A673 (cell line): Measurements from ENCODE around the gene PXDC1. TPM values are rescaled to one million over a fixed set of nuclear protein-coding genes. Genes with fewer than 3 reads are reported as not detected.
A peak's percentile ranks its signal among the peaks of the same experiment; 100 is the strongest.

Experiments
- BruUV-seq: library from RNA; stranded (reverse); fragments of 400-500 nt; replicated peaks from 2 replicates; lab custom pipeline; 2021; lab: Mats Ljungman, UMichigan
- CTCF ChIA-PET: fragments of 300-600 bp; sonication (Branson Sonifier 250); formaldehyde crosslinking; loops from one replicate; lab custom pipeline; 2022; ENCODE audit warnings: antibody characterized with exemption; lab: Charles Lee
- POLR2A ChIA-PET: fragments of 300-600 bp; sonication (Branson Sonifier 250); formaldehyde crosslinking; loops from one replicate; lab custom pipeline; 2022; ENCODE audit warnings: antibody characterized with exemption; ENCODE audit not compliant: low non-redundant PET; lab: Charles Lee
- DNase-seq: peaks from one replicate; pipeline ENCODE4 v3.0.0-alpha.2; 2015; ENCODE audit warnings: low spot score
- H3K27ac ChIP-seq: fragments of 200-600 bp; sonication (generic); 2 replicates; pipeline ENCODE4 v1.5.1; 2016; ENCODE audit warnings: mixed run types, low read depth, mild to moderate bottlenecking, mixed read lengths, antibody characterized with exemption, low read length; ENCODE audit not compliant: poor library complexity, severe bottlenecking
- H3K27me3 ChIP-seq: fragments of 200-600 bp; sonication (generic); replicated peaks from 2 replicates; pipeline ENCODE4 v1.6.1; 2017; ENCODE audit warnings: mixed run types, low read depth, mild to moderate bottlenecking, mixed read lengths, antibody characterized with exemption, low read length; ENCODE audit not compliant: insufficient read depth, poor library complexity
- H3K36me3 ChIP-seq: fragments of 200-600 bp; sonication (generic); 2 replicates; pipeline ENCODE4 v1.6.1; 2016; ENCODE audit warnings: mixed run types, mild to moderate bottlenecking, mixed read lengths, antibody characterized with exemption, low read length; ENCODE audit not compliant: insufficient read depth, poor library complexity, severe bottlenecking
- H3K4me1 ChIP-seq: fragments of 200-600 bp; sonication (generic); 2 replicates; pipeline ENCODE4 v1.6.1; 2017; ENCODE audit warnings: mixed run types, mild to moderate bottlenecking, mixed read lengths, antibody characterized with exemption, low read length; ENCODE audit not compliant: insufficient read depth, poor library complexity, severe bottlenecking
- H3K4me3 ChIP-seq: fragments of 200-600 bp; sonication (generic); 2 replicates; pipeline ENCODE4 v1.5.1; 2016; ENCODE audit warnings: low read depth, mixed run types, mild to moderate bottlenecking, mixed read lengths, low read length; ENCODE audit not compliant: poor library complexity, severe bottlenecking
- H3K9me3 ChIP-seq: fragments of 200-600 bp; sonication (generic); 2 replicates; pipeline ENCODE4 v1.6.1; 2016; ENCODE audit warnings: mixed run types, low read depth, mild to moderate bottlenecking, mixed read lengths, antibody characterized with exemption, low read length; ENCODE audit not compliant: poor library complexity, severe bottlenecking
- EZH2 ChIP-seq: fragments of 200-600 bp; sonication (generic); IDR thresholded peaks from 2 replicates; pipeline ENCODE4 v1.6.1; 2017; ENCODE audit warnings: borderline replicate concordance, low read depth, mild to moderate bottlenecking, mixed read lengths, antibody characterized with exemption, low read length; ENCODE audit not compliant: poor library complexity, severe bottlenecking
- intact Hi-C: fragments of 100-400 bp; cut with micrococcal nuclease; formaldehyde crosslinking; loops from one replicate; pipeline ENCODE4 v1.10.0; 2022; ENCODE audit not compliant: unreplicated experiment
- total RNA-seq: library from RNA; stranded (reverse); gene quantifications from 2 replicates; pipeline ENCODE4 v1.2.3, GENCODE V29; 2021
- TF ChIP-seq, protein P1 (sequence below): fragments of 300-800, 200-600 bp; sonication (generic); conservative IDR thresholded peaks from 2 replicates; pipeline ENCODE4 v1.5.1; 2017; ENCODE audit warnings: low read depth, mild to moderate bottlenecking, antibody characterized with exemption, low read length, moderate library complexity, mixed read lengths

Gene PXDC1
- total RNA-seq, 1 experiment from 2014 or later, result 5.2 TPM

DNA sequence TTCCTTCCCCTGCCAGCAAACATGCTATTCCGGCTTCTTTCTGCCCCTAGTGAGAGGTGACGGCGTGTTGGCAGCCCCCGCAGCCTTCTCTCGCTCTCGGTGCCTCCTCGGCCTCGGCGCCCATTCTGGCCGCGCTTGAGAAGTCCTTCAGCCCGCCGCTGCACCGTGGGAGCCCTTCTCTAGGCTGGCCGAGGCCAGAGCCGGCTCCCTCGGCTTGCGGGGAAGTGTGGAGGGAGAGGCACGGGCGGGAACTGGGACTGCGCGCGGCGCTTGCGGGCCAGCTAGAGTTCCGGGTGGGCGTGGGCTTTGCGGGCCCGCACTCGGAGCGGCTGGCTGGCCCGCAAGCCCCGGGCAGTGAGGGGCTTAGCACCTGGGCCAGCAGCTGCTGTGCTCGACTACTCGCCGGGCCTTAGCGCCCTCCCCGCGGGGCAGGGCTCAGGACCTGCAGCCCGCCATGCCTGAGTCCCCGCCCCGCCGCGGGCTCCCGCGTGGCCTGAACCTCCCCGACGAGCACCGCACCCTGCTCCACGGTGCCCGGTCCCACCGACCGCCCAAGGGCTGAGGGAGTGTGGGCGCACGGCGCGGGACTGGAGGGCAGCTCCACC lies 20.0 kb upstream of the PXDC1 start:
- Histone ChIP-seq H3K9me3 (no peaks in the 10 kb centered on the region), H3K27ac (peak overlapping the region; percentile 1), H3K4me1 (peaks cover 26% of the 10 kb centered on the region), H3K27me3 (no peaks in the 10 kb centered on the region), H3K36me3 (no peaks in the 10 kb centered on the region), H3K4me3 (no peak overlapping the region)
- no peak for DNase-seq
- CTCF ChIA-PET, result no interaction called here
- no TSS peak for BruUV-seq
- intact Hi-C loops, result no loop called here
- POLR2A ChIA-PET, result no interaction called here
- TF ChIP-seq, protein P1, sequence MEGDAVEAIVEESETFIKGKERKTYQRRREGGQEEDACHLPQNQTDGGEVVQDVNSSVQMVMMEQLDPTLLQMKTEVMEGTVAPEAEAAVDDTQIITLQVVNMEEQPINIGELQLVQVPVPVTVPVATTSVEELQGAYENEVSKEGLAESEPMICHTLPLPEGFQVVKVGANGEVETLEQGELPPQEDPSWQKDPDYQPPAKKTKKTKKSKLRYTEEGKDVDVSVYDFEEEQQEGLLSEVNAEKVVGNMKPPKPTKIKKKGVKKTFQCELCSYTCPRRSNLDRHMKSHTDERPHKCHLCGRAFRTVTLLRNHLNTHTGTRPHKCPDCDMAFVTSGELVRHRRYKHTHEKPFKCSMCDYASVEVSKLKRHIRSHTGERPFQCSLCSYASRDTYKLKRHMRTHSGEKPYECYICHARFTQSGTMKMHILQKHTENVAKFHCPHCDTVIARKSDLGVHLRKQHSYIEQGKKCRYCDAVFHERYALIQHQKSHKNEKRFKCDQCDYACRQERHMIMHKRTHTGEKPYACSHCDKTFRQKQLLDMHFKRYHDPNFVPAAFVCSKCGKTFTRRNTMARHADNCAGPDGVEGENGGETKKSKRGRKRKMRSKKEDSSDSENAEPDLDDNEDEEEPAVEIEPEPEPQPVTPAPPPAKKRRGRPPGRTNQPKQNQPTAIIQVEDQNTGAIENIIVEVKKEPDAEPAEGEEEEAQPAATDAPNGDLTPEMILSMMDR, result no peak
- no peak for TF ChIP-seq EZH2

DNA sequence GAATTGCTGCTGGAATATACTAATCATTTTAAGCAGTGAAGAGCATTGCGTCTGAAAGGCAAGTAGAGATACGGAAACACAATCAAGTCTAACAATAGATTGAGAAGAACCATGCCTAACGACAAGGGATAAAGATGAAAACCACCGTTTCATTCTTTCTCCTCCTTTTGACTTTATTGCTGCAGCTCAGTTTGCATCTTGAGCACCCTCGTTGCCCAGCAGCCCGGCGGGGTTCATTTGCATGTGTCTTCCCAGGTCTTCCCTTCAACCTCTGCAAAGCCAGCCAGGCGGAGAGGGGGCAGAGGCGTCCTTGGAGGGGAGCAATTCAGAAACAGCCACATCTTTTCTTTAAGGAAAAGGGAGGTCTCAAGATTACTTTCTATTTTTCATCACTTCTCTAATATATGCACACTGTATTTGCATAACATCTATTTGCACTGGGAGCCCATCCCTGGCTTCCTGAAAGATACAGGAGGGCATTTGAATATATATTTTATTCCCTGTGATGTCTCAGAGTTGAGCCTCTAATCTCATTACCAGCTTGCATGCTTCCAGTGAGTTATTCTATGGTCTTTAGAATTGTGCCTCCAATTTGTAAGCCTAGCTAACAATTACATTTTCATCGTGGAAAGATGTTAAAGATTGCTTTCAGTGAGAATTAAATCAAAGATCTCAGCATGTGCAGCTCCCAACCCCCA lies 18.7 kb upstream of the PXDC1 start:
- ChIA-PET CTCF (no interaction called here), POLR2A (no interaction called here)
- BruUV-seq, result no TSS peak
- peak; percentile 74 for DNase-seq
- H3K36me3 ChIP-seq, result no peaks in the 10 kb centered on the region
- TF ChIP-seq, protein P1, result no peak
- no peak for TF ChIP-seq EZH2
- H3K4me1 ChIP-seq, result peaks cover 27% of the 10 kb centered on the region
- peak overlapping the region; percentile 5 for H3K4me3 ChIP-seq
- no peaks in the 10 kb centered on the region for H3K27me3 ChIP-seq
- no peaks in the 10 kb centered on the region for H3K9me3 ChIP-seq
- intact Hi-C loops, result no loop called here
- peak overlapping the region; percentile 1 for H3K27ac ChIP-seq

DNA sequence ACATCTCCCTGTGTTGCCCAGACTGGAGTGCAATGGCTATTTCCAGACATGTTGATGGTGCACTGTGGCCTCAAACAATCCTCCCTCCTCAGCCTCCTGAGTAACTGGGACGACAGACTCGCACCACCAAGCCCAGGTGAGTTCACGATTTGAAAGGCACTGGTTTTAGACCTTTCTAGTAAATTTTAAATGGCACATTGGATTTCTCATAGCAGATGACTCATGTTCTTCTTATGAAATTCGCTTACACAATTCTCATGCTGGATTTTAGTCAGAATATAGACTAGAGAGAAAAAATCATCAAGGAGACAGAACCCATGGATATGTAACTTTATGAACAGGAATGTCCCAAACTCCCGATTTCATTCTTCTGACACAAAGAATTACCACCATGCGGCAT lies 18.1 kb upstream of the PXDC1 start:
- no peaks in the 10 kb centered on the region for H3K9me3 ChIP-seq
- intact Hi-C loops, result no loop called here
- BruUV-seq, result no TSS peak
- H3K4me3 ChIP-seq, result no peak overlapping the region
- H3K36me3 ChIP-seq, result no peaks in the 10 kb centered on the region
- no peak for DNase-seq
- H3K27ac ChIP-seq, result no peak overlapping the region
- POLR2A ChIA-PET, result no interaction called here
- H3K27me3 ChIP-seq, result no peaks in the 10 kb centered on the region
- H3K4me1 ChIP-seq, result peaks cover 27% of the 10 kb centered on the region
- TF ChIP-seq, protein P1, result no peak
- TF ChIP-seq EZH2, result no peak
- CTCF ChIA-PET, result interaction anchor here (0.7 kb wide), 2 partner anchors 64 to 211 kb away, joined by 3 to 4 read pairs; no protein-coding TSS in a partner anchor
